Activated CD4-positive, alpha-beta memory T cell treated with anti-CD3 and anti-CD28 coated beads, Interleukin-2, amount 10 ng/mL, durations not matched to agents 7 days and 5 days (primary cell): ENCODE data around the gene NSRP1. TPM values are rescaled to one million over a fixed set of nuclear protein-coding genes. Genes with fewer than 3 reads are reported as not detected.
"Not testable (repeated sequence)": the region's sequence is repeated elsewhere in the genome, so short reads cannot be mapped to it uniquely, and the experiment has no call there.

Source experiments
- CTCF ChIA-PET: fragments of 350-600 bp; sonication (Branson Sonifier 250); formaldehyde crosslinking; loops from one replicate; lab custom pipeline; 2021; ENCODE audit warnings: antibody characterized with exemption, inconsistent platforms; lab: Charles Lee
- POLR2A ChIA-PET: fragments of 350-600 bp; sonication (Branson Sonifier 250); formaldehyde crosslinking; loops from one replicate; lab custom pipeline; 2021; ENCODE audit warnings: antibody characterized with exemption; lab: Charles Lee
- DNase-seq: peaks from one replicate; pipeline ENCODE4 v3.0.0-alpha.2; 2020
- H3K27ac Mint-ChIP-seq: one replicate; pipeline ENCODE4 v1.8.0; 2021; ENCODE audit warnings: mild to moderate bottlenecking, mixed read lengths
- H3K27me3 Mint-ChIP-seq: one replicate; pipeline ENCODE4 v1.8.0; 2021; ENCODE audit warnings: mixed read lengths
- H3K36me3 Mint-ChIP-seq: one replicate; pipeline ENCODE4 v1.8.0; 2021; ENCODE audit warnings: low read depth, mixed read lengths
- H3K4me1 Mint-ChIP-seq: one replicate; pipeline ENCODE4 v1.8.0; 2021; ENCODE audit warnings: mixed read lengths
- H3K4me3 Mint-ChIP-seq: one replicate; pipeline ENCODE4 v1.8.0; 2021; ENCODE audit warnings: mild to moderate bottlenecking, mixed read lengths
- H3K9me3 Mint-ChIP-seq: one replicate; pipeline ENCODE4 v1.8.0; 2021; ENCODE audit warnings: mixed read lengths
- total RNA-seq, 2 experiments: library from RNA; stranded (reverse); gene quantifications; one replicate each; pipeline ENCODE4 v1.2.3, GENCODE V29; 2021

The NSRP1 gene
- total RNA-seq, 2 experiments from 2014 or later, result 21.6 to 22.7 TPM

- Mint-ChIP-seq H3K4me1 (peaks cover 7% of the 10 kb centered on the region), H3K36me3 (no peaks in the 10 kb centered on the region), H3K27ac (no peak overlapping the region), H3K9me3 (no peaks in the 10 kb centered on the region), H3K4me3 (no peak overlapping the region), H3K27me3 (peaks cover 40% of the 10 kb centered on the region)
- DNase-seq, result no peak
- ChIA-PET POLR2A (no interaction called here), CTCF (interaction anchor here (1.0 to 7.7 kb wide), 7 partner anchors 9 to 241 kb away, joined by 3 to 73 read pairs (median 7); partner anchors contain the start of gene SSH2)
Observed at GRCh38 chr17:30095507-30096244, 20.9 kb upstream of the NSRP1 start.

GRCh38 chr17:30101686-30102390 is 14.8 kb upstream of the NSRP1 start:
- Mint-ChIP-seq H3K36me3 (no peaks in the 10 kb centered on the region), H3K4me3 (no peak overlapping the region)

GRCh38 chr17:30103921-30104320 is 12.7 kb upstream of the NSRP1 start:
- H3K4me1 Mint-ChIP-seq, result peaks cover 8% of the 10 kb centered on the region
- no peak for DNase-seq
- H3K4me3 Mint-ChIP-seq, result no peak overlapping the region
- peaks cover 8% of the 10 kb centered on the region for H3K27me3 Mint-ChIP-seq
- no peaks in the 10 kb centered on the region for H3K9me3 Mint-ChIP-seq
- no peak overlapping the region for H3K27ac Mint-ChIP-seq
- CTCF ChIA-PET, result interaction anchor here (0.6 to 7.8 kb wide), 29 partner anchors 10 to 836 kb away, joined by 3 to 169 read pairs (median 6); partner anchors contain the start of genes BLMH, SLC6A4 and TMIGD1
- no peaks in the 10 kb centered on the region for H3K36me3 Mint-ChIP-seq
- POLR2A ChIA-PET, result interaction anchor here (0.7 to 3.6 kb wide), 4 partner anchors 11 to 260 kb away, joined by 3 to 30 read pairs (median 4); partner anchors contain the start of gene NSRP1

More at GRCh38 chr17:30101686-30102390, 14.8 kb upstream of the NSRP1 start:
- Mint-ChIP-seq H3K4me1 (peaks cover 8% of the 10 kb centered on the region), H3K27me3 (peaks cover 8% of the 10 kb centered on the region), H3K27ac (no peak overlapping the region), H3K9me3 (no peaks in the 10 kb centered on the region)
- POLR2A ChIA-PET, result no interaction called here
- no peak for DNase-seq
- CTCF ChIA-PET, result interaction anchor here (0.6 kb wide), 1 partner anchor 994 kb away, joined by 7 read pairs; no protein-coding TSS in a partner anchor

DNA sequence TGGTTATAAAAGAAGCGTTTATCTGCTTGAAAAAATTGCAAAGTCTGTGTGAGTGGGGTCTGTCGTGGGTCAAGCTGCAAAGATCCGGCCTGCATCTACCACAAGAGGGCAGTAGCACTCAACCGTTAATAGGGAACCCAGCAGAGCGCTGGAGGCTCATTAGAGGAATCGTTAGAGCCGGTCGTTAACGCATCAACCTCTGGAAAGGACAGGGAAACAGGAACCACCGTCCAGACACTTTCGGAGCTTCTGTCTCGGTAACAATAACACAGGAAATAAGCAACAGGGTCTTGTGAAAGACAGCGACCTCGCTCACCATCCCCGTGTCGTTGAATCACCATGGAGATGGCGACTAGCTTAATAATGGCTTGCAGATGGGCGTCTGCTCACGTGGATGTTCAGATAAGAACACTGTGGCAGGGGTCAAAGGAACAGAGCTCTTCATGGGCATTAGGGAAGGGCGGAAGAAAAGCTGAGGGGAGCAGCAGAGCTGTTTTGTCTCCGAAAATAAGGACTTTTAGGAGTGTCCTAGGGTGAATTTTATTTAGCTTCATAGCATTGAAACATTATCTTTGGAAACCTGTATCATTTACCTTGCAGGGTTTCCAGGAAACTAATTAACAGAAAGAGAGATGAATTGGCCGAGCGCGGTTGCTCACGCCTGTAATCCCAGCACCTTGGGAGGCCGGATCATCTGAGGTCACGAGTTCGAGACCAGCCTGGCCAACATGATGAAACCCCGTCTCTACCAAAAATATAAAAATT is 11.9 kb upstream of the NSRP1 start:
- DNase-seq, result peak; percentile 75
- Mint-ChIP-seq H3K36me3 (no peaks in the 10 kb centered on the region), H3K4me1 (peaks cover 8% of the 10 kb centered on the region), H3K27me3 (peaks cover 8% of the 10 kb centered on the region), H3K9me3 (no peaks in the 10 kb centered on the region), H3K27ac (no peak overlapping the region), H3K4me3 (peak overlapping the region; percentile 63)
- POLR2A ChIA-PET, result interaction anchor here (0.6 to 3.6 kb wide), 12 partner anchors 10 to 415 kb away, joined by 3 to 30 read pairs (median 4); partner anchors contain the start of genes BLMH, GOSR1 and NSRP1
- CTCF ChIA-PET, result interaction anchor here (0.6 to 7.8 kb wide), 43 partner anchors 9 to 1391 kb away, joined by 3 to 169 read pairs (median 4); partner anchors contain the start of genes BLMH, GOSR1, NSRP1 and SLC6A4

GRCh38 chr17:30112794-30113193 is 3.8 kb upstream of the NSRP1 start:
- no peak overlapping the region for H3K4me3 Mint-ChIP-seq
- CTCF ChIA-PET, result interaction anchor here (1.6 to 4.1 kb wide), 6 partner anchors 8 to 365 kb away, joined by 4 to 54 read pairs (median 10); partner anchors contain the start of gene GOSR1
- peaks cover 30% of the 10 kb centered on the region for H3K4me1 Mint-ChIP-seq
- no peak for DNase-seq
- no peaks in the 10 kb centered on the region for H3K9me3 Mint-ChIP-seq
- peaks cover 7% of the 10 kb centered on the region for H3K27me3 Mint-ChIP-seq
- POLR2A ChIA-PET, result interaction anchor here (0.9 to 5.4 kb wide), 3 partner anchors 7 to 221 kb away, joined by 3 to 30 read pairs (median 3); partner anchors contain the start of gene TMIGD1
- no peak overlapping the region for H3K27ac Mint-ChIP-seq
- peaks cover 8% of the 10 kb centered on the region for H3K36me3 Mint-ChIP-seq

DNA sequence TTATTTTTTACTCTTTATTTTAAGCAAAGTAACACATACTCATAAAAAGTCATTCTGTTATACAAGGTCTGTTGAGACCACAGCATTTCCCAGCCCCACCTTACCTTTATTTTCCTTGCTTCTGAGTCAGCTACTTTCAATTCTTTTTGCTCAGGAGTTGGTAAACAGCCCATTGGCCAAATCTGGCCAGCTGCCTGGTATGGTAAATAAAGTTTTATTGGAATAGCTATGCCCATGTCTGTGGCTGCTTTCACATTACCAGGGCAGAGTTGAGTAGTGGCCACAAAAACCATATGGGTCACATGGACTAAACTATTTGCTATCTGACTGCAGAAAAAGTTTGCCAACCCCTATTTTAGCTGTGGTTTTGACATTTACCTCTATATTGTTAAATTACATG is 3.4 kb upstream of the NSRP1 start:
- no peak overlapping the region for H3K27ac Mint-ChIP-seq
- H3K27me3 Mint-ChIP-seq, result peaks cover 4% of the 10 kb centered on the region
- peaks cover 34% of the 10 kb centered on the region for H3K4me1 Mint-ChIP-seq
- H3K36me3 Mint-ChIP-seq, result peaks cover 9% of the 10 kb centered on the region
- peak; percentile 43 for DNase-seq
- H3K4me3 Mint-ChIP-seq, result no peak overlapping the region
- no peaks in the 10 kb centered on the region for H3K9me3 Mint-ChIP-seq
- ChIA-PET CTCF (interaction anchor here (1.1 to 4.1 kb wide), 7 partner anchors 8 to 496 kb away, joined by 3 to 54 read pairs (median 9); partner anchors contain the start of gene GOSR1), POLR2A (interaction anchor here (0.9 to 5.4 kb wide), 4 partner anchors 8 to 266 kb away, joined by 3 to 30 read pairs (median 4); partner anchors contain the start of genes CPD and TMIGD1)

DNA sequence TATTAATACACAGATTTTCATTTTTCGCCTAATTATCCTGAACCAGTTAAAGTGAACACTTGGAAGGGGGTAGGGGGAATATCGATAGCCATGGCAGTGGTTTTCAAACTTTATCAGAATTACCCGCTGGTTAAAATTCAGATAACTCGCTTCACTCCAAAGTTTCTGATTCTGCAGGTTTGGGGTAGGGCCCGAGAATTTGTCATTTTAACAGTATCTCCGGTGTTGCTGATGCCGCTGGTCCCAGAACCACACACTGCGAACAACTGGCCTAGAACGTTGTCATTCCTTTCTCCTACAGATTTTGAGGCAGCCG is 313 bp upstream of the NSRP1 start:
- Mint-ChIP-seq H3K4me1 (peaks cover 57% of the 10 kb centered on the region), H3K27ac (peak overlapping the region; percentile 90), H3K36me3 (peaks cover 28% of the 10 kb centered on the region), H3K9me3 (no peaks in the 10 kb centered on the region), H3K27me3 (peaks cover 1% of the 10 kb centered on the region), H3K4me3 (peak overlapping the region; percentile 86)
- ChIA-PET CTCF (interaction anchor here (0.7 to 4.1 kb wide), 2 partner anchors 9 to 66 kb away, joined by 3 to 30 read pairs; no protein-coding TSS in a partner anchor), POLR2A (interaction anchor here (0.9 to 5.4 kb wide), 5 partner anchors 11 to 549 kb away, joined by 3 to 30 read pairs (median 3); partner anchors contain the start of gene BLMH)
- DNase-seq, result no peak

DNA sequence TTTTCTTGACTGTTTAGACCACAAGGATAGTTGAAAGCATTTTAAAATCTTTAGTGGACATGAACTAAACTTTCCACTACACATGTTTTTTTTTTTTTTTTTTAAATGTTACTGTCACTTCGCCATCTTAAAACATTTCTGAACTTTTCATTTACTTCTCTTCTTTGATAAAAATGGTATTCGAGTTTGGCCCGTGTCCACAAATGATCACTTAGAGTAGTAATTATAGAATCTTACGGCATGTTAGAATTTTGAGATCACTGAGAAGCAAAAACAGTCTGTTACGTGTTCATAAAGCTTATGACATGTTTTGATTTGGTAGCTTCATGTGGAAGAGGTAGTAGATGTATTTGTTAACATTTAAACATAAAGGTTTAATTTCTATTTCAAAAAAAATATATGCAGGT is 1.1 kb downstream of the NSRP1 start:
- peak overlapping the region; percentile 90 for H3K27ac Mint-ChIP-seq
- peaks cover 34% of the 10 kb centered on the region for H3K36me3 Mint-ChIP-seq
- no peaks in the 10 kb centered on the region for H3K27me3 Mint-ChIP-seq
- ChIA-PET POLR2A (interaction anchor here (0.8 to 5.4 kb wide), 16 partner anchors 8 to 552 kb away, joined by 3 to 30 read pairs (median 4); partner anchors contain the start of genes BLMH and GOSR1), CTCF (interaction anchor here (0.7 to 2.6 kb wide), 7 partner anchors 10 to 599 kb away, joined by 3 to 22 read pairs (median 5); no protein-coding TSS in a partner anchor)
- no peaks in the 10 kb centered on the region for H3K9me3 Mint-ChIP-seq
- DNase-seq, result no peak
- peaks cover 64% of the 10 kb centered on the region for H3K4me1 Mint-ChIP-seq
- H3K4me3 Mint-ChIP-seq, result peak overlapping the region; percentile 86

- H3K4me3 Mint-ChIP-seq, result peak overlapping the region; percentile 86
- not testable (repeated sequence) for H3K9me3 Mint-ChIP-seq, H3K27me3 Mint-ChIP-seq, DNase-seq, H3K27ac Mint-ChIP-seq
- POLR2A ChIA-PET, result interaction anchor here (1.1 to 1.8 kb wide), 6 partner anchors 10 to 502 kb away, joined by 3 to 9 read pairs (median 4); partner anchors contain the start of gene GOSR1
- CTCF ChIA-PET, result interaction anchor here (0.5 to 2.6 kb wide), 8 partner anchors 8 to 643 kb away, joined by 3 to 22 read pairs (median 4); no protein-coding TSS in a partner anchor
- peaks cover 57% of the 10 kb centered on the region for H3K4me1 Mint-ChIP-seq
- peaks cover 37% of the 10 kb centered on the region for H3K36me3 Mint-ChIP-seq
Observed at GRCh38 chr17:30118635-30119034, 2.0 kb downstream of the NSRP1 start.

DNA sequence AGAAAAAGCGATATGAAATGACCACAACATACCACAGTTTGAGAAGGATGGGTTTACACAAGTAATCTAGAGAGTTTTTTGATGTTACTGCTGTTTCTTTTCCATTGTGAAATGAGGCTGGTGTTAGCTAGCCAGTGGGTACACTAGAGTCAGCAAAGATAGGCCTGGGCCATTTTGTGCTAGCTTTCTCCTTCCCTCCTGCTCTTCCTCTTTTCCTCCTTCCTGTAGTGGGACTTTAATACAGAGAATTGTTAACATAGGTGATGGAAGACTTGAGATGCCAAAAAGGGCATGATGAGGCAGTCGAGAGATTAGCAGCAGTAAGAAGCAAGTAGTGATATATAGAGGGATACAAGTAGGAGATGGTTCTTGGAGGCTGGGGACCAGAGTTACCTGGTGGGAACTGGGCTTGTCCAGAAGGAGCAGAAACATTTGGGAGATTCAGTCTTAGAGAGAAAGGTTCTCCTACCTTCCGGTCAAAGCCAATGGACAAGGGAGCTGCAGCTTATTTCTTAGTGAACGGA is 7.7 kb downstream of the NSRP1 start:
- POLR2A ChIA-PET, result interaction anchor here (2.1 to 2.5 kb wide), 2 partner anchors 167 to 212 kb away, joined by 7 to 9 read pairs; partner anchors contain the start of gene BLMH
- H3K27me3 Mint-ChIP-seq, result no peaks in the 10 kb centered on the region
- no peak for DNase-seq
- H3K4me1 Mint-ChIP-seq, result peaks cover 39% of the 10 kb centered on the region
- H3K36me3 Mint-ChIP-seq, result peaks cover 29% of the 10 kb centered on the region
- CTCF ChIA-PET, result interaction anchor here (0.6 to 5.1 kb wide), 18 partner anchors 10 to 822 kb away, joined by 3 to 87 read pairs (median 5); partner anchors contain the start of gene TMIGD1
- H3K4me3 Mint-ChIP-seq, result no peak overlapping the region
- no peaks in the 10 kb centered on the region for H3K9me3 Mint-ChIP-seq
- no peak overlapping the region for H3K27ac Mint-ChIP-seq

GRCh38 chr17:30130121-30130520 is 13.5 kb downstream of the NSRP1 start:
- CTCF ChIA-PET, result no interaction called here
- Mint-ChIP-seq H3K4me3 (no peak overlapping the region), H3K4me1 (peaks cover 10% of the 10 kb centered on the region)

More at GRCh38 chr17:30130121-30130520, 13.5 kb downstream of the NSRP1 start:
- Mint-ChIP-seq H3K9me3 (no peaks in the 10 kb centered on the region), H3K27me3 (no peaks in the 10 kb centered on the region), H3K36me3 (peaks cover 45% of the 10 kb centered on the region), H3K27ac (no peak overlapping the region)
- DNase-seq, result no peak
- POLR2A ChIA-PET, result interaction anchor here (0.6 kb wide), 1 partner anchor 752 kb away, joined by 3 read pairs; no protein-coding TSS in a partner anchor
